Endodermal cell (in vitro differentiated cells): ENCODE measurements around the gene DEFB115. TPM values are rescaled to one million over a fixed set of nuclear protein-coding genes. Genes with fewer than 3 reads are reported as not detected.

Source experiments
- DNase-seq: peaks from one replicate; pipeline ENCODE4 v3.0.0-alpha.2; 2017
- H3K27ac ChIP-seq: 2 replicates; pipeline ENCODE4 v1.5.1; 2013; ENCODE audit warnings: mild to moderate bottlenecking, low read depth, low read length, moderate library complexity
- H3K27me3 ChIP-seq: 2 replicates; pipeline ENCODE4 v1.6.1; 2013; ENCODE audit warnings: mild to moderate bottlenecking, low read length, moderate library complexity; ENCODE audit not compliant: insufficient read depth, control insufficient read depth, poor library complexity, severe bottlenecking
- H3K36me3 ChIP-seq: 2 replicates; pipeline ENCODE4 v1.7.0; 2013; ENCODE audit warnings: mild to moderate bottlenecking, low read length, moderate library complexity; ENCODE audit not compliant: control insufficient read depth, insufficient read depth
- H3K4me1 ChIP-seq: one replicate; pipeline ENCODE4 v1.7.0; 2013; ENCODE audit warnings: low read length; ENCODE audit not compliant: control insufficient read depth, insufficient read depth
- H3K4me3 ChIP-seq: 2 replicates; pipeline ENCODE4 v1.5.1; 2013; ENCODE audit warnings: mild to moderate bottlenecking, low read length, moderate library complexity
- H3K9ac ChIP-seq: 2 replicates; pipeline ENCODE4 v1.6.1; 2013; ENCODE audit warnings: mild to moderate bottlenecking, low read length, moderate library complexity; ENCODE audit not compliant: poor library complexity, severe bottlenecking; ENCODE audit errors: extremely low read depth
- H3K9me3 ChIP-seq: 2 replicates; pipeline ENCODE4 v1.6.1; 2013; ENCODE audit warnings: mild to moderate bottlenecking, low read length, moderate library complexity; ENCODE audit not compliant: control insufficient read depth
- H3K27ac Mint-ChIP-seq: 2 replicates; pipeline ENCODE4 v1.8.0; 2020; ENCODE audit warnings: mixed read lengths
- H3K27me3 Mint-ChIP-seq: 2 replicates; pipeline ENCODE4 v1.8.0; 2021; ENCODE audit warnings: mild to moderate bottlenecking, mixed read lengths; ENCODE audit not compliant: insufficient read depth
- H3K36me3 Mint-ChIP-seq: 2 replicates; pipeline ENCODE4 v1.8.0; 2020; ENCODE audit warnings: low read depth, mixed read lengths
- H3K4me1 Mint-ChIP-seq: 2 replicates; pipeline ENCODE4 v1.8.0; 2020; ENCODE audit warnings: mixed read lengths
- H3K4me3 Mint-ChIP-seq: 2 replicates; pipeline ENCODE4 v1.8.0; 2020; ENCODE audit warnings: mild to moderate bottlenecking, moderate library complexity, mixed read lengths
- H3K9me3 Mint-ChIP-seq: 2 replicates; pipeline ENCODE4 v1.8.0; 2020; ENCODE audit warnings: mild to moderate bottlenecking, mixed read lengths
- CTCF ChIP-seq: fragments of 200-600 bp; sonication (generic); conservative IDR thresholded peaks from 2 replicates; pipeline ENCODE4 v1.5.0; 2021; ENCODE audit warnings: antibody characterized with exemption, mild to moderate bottlenecking
- WGBS, 2 experiments: methylation state at CpG; one replicate each; pipeline versions ENCODE4 v1.1.5 to v1.1.7; 2013; ENCODE audit warnings: missing lambda C conversion rate in 2 of 2, mixed read lengths in 1 of 2; ENCODE audit not compliant: insufficient coverage in 1 of 2, insufficient read length in 1 of 2; 5-methylcytosine and 5-hydroxymethylcytosine counted together
- total RNA-seq, 2 donors: library from RNA; stranded (reverse); fragmentation: NEBNext Ultra II Directional in 1 of 2; extraction: Animal tissue kit (Norgen Biotek cat#: 25700) in 1 of 2; gene quantifications; 2 replicates in 1 of 2; 3 replicates in 1 of 2; pipeline ENCODE4 v1.2.1, GENCODE V29; 2021

Gene DEFB115
- total RNA-seq, 2 donors from 2014 or later, result not detected

GRCh38 chr20:31308535-31309162 lies 51.2 kb downstream of the DEFB115 start, which contains the start of gene DEFB116:
Gene DEFB116, minus strand, starts transcription at chr20:31308585. Its CDS starts 0 bp downstream, at chr20:31308585.
- no peak within 1 kb of the TSS for H3K27ac ChIP-seq
- H3K9ac ChIP-seq, result no peak within 1 kb of the TSS
- H3K4me1 Mint-ChIP-seq, result no peaks in the 10 kb centered on the region
- H3K27me3 Mint-ChIP-seq, result no peaks in the 10 kb centered on the region
- no peaks in the 10 kb centered on the region for H3K36me3 Mint-ChIP-seq
- H3K9me3 ChIP-seq, result peaks cover 89% of the 10 kb centered on the region
- WGBS, 2 experiments, result 52 to 72% methylated on average over 3 to 7 of the region's 8 CpGs
- no peaks in the 10 kb centered on the region for H3K4me1 ChIP-seq
- no peak for TF ChIP-seq CTCF
- no peaks in the 10 kb centered on the region for H3K36me3 ChIP-seq
- H3K4me3 ChIP-seq, result no peak within 1 kb of the TSS
- H3K4me3 Mint-ChIP-seq, result no peak within 1 kb of the TSS
- no peak within 1 kb of the TSS for H3K27ac Mint-ChIP-seq
- H3K27me3 ChIP-seq, result no peaks in the 10 kb centered on the region
- H3K9me3 Mint-ChIP-seq, result peaks cover 93% of the 10 kb centered on the region
- no peak for DNase-seq

Other genes starting within 250 kb of the DEFB115 start
- gene DEFB116, start 50.9 kb downstream of the DEFB115 start, total RNA-seq, result not detected
- not detected for gene DEFB118, start 110.9 kb downstream of the DEFB115 start, total RNA-seq
- gene DEFB119, start 132.9 kb downstream of the DEFB115 start, total RNA-seq, result not detected
- not detected for gene DEFB121, start 148.6 kb downstream of the DEFB115 start, total RNA-seq
- gene DEFB123, start 183.0 kb downstream of the DEFB115 start, total RNA-seq, result not detected
- not detected for gene DEFB124, start 217.5 kb downstream of the DEFB115 start, total RNA-seq
- not detected for gene REM1, start 217.6 kb downstream of the DEFB115 start, total RNA-seq